AG09319 (cell line): Measurements from ENCODE around the gene FOXJ3.

Experiments
- DNase-seq: peaks from one replicate; pipeline ENCODE4 v3.0.0-alpha.2; 2010; ENCODE audit warnings: low read depth; ENCODE audit errors: extremely low read depth
- CTCF ChIP-seq: IDR thresholded peaks from 2 replicates; pipeline ENCODE4 v1.5.1; 2011; ENCODE audit warnings: low read depth, mild to moderate bottlenecking, inconsistent platforms, low read length, moderate library complexity

The FOXJ3 gene

GRCh38 chr1:42324398-42325013, 10.5 kb downstream of the FOXJ3 start:
- no peak for DNase-seq
- no peak for TF ChIP-seq CTCF

GRCh38 chr1:42323551-42323950, 11.5 kb downstream of the FOXJ3 start:
- no peak for TF ChIP-seq CTCF
- no peak for DNase-seq

- TF ChIP-seq CTCF: no peak
- no peak for DNase-seq
Measured at GRCh38 chr1:42322577-42322976, 12.5 kb downstream of the FOXJ3 start.

GRCh38 chr1:42321731-42322130, 13.3 kb downstream of the FOXJ3 start:
- no peak for TF ChIP-seq CTCF
- DNase-seq: no peak

GRCh38 chr1:42320708-42321107, 14.3 kb downstream of the FOXJ3 start:
- DNase-seq: no peak
- TF ChIP-seq CTCF: no peak

GRCh38 chr1:42319871-42320484, 15.1 kb downstream of the FOXJ3 start:
- no peak for TF ChIP-seq CTCF
- DNase-seq: no peak

GRCh38 chr1:42319128-42319851, 15.7 kb downstream of the FOXJ3 start:
- no peak for DNase-seq
- TF ChIP-seq CTCF: no peak
